MM.1S (cell line): Measurements from ENCODE around the gene SPATA18.

Experiments
- DNase-seq: peaks from one replicate; pipeline ENCODE4 v3.0.0-alpha.2; 2015
- H2AFZ ChIP-seq: fragments of 300-600 bp; sonication (generic); 2 replicates; pipeline ENCODE4 v1.6.0; 2016; ENCODE audit warnings: antibody characterized with exemption, low read length
- H3F3A ChIP-seq: fragments of 300-600 bp; sonication (generic); 2 replicates; pipeline ENCODE4 v1.6.1; 2016; ENCODE audit warnings: mild to moderate bottlenecking, antibody characterized with exemption, low read length, moderate library complexity, mixed read lengths; ENCODE audit not compliant: insufficient read depth
- H3K27ac ChIP-seq: fragments of 300-600 bp; sonication (generic); 2 replicates; pipeline ENCODE4 v1.5.1; 2016; ENCODE audit warnings: mild to moderate bottlenecking, low read length
- H3K27me3 ChIP-seq: fragments of 300-600 bp; sonication (generic); replicated peaks from 2 replicates; pipeline ENCODE4 v1.6.0; 2016; ENCODE audit warnings: low read length; ENCODE audit not compliant: insufficient read depth
- H3K36me3 ChIP-seq: fragments of 300-600 bp; sonication (generic); replicated peaks from 2 replicates; pipeline ENCODE4 v1.6.1; 2016; ENCODE audit warnings: mild to moderate bottlenecking, low read length, mixed read lengths; ENCODE audit not compliant: insufficient read depth
- H3K4me1 ChIP-seq: fragments of 300-600 bp; sonication (generic); 2 replicates; pipeline ENCODE4 v1.6.1; 2016; ENCODE audit warnings: low read length, mixed read lengths
- H3K4me2 ChIP-seq: fragments of 300-600 bp; sonication (generic); 2 replicates; pipeline ENCODE4 v1.6.0; 2016; ENCODE audit warnings: low read depth, low read length
- H3K4me3 ChIP-seq: fragments of 300-600 bp; sonication (generic); 2 replicates; pipeline ENCODE4 v1.5.1; 2016; ENCODE audit warnings: low read length, mixed read lengths
- H3K79me2 ChIP-seq: fragments of 300-600 bp; sonication (generic); 2 replicates; pipeline ENCODE4 v1.6.1; 2016; ENCODE audit warnings: mixed run types, low read length, mixed read lengths
- H3K9ac ChIP-seq: fragments of 300-600 bp; sonication (generic); 2 replicates; pipeline ENCODE4 v1.6.1; 2016; ENCODE audit warnings: low read length, mixed read lengths
- H3K9me2 ChIP-seq: fragments of 300-600 bp; sonication (generic); replicated peaks from 2 replicates; pipeline ENCODE4 v1.6.1; 2016; ENCODE audit warnings: mild to moderate bottlenecking, low read length, mixed read lengths; ENCODE audit not compliant: insufficient read depth
- H3K9me3 ChIP-seq: fragments of 300-600 bp; sonication (generic); replicated peaks from 2 replicates; pipeline ENCODE4 v1.6.1; 2016; ENCODE audit warnings: mild to moderate bottlenecking, low read length, mixed read lengths; ENCODE audit not compliant: insufficient read depth
- H4K20me1 ChIP-seq: fragments of 300-600 bp; sonication (generic); 2 replicates; pipeline ENCODE4 v1.6.1; 2016; ENCODE audit warnings: mild to moderate bottlenecking, low read length, moderate library complexity, mixed read lengths; ENCODE audit not compliant: insufficient read depth
- EZH2 ChIP-seq: fragments of 300-600 bp; sonication (generic); optimal IDR thresholded peaks from 2 replicates; pipeline ENCODE3; 2017; ENCODE audit warnings: low read depth, mild to moderate bottlenecking, antibody characterized with exemption, low read length, mixed read lengths
- EZH2phosphoT487 ChIP-seq: fragments of 300-600 bp; sonication (generic); IDR thresholded peaks from 2 replicates; pipeline ENCODE4 v1.6.1; 2018; ENCODE audit warnings: antibody characterized with exemption, low read length
- TF ChIP-seq, protein P1 (sequence below): fragments of 300-600 bp; sonication (generic); IDR thresholded peaks from 2 replicates; pipeline ENCODE4 v1.5.1; 2016; ENCODE audit warnings: antibody characterized with exemption, low read length, mixed read lengths

Gene SPATA18

DNA sequence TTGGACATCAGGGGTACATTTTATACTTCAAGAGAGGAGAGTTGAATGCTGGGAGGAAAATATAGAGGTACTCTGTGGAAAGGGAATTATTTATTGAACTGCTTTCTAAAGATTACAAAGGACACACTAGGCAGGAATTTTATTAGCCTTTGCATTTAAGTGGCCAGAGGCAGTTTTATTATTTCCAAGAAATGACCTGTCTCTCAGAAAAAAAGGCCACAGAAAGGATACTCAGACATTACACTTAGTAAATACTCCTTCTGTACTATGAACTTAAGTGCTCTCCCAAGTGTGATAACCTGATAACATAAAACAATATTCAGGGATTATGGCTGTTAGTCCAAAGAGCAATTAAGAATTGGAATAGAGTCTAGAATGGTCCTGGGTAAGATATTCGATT, 38.5 kb upstream of the SPATA18 start:
- Histone ChIP-seq H3K27ac (no peak overlapping the region), H3K79me2 (no peaks in the 10 kb centered on the region), H3K9me2 (no peaks in the 10 kb centered on the region), H3K4me1 (no peaks in the 10 kb centered on the region), H3K36me3 (no peaks in the 10 kb centered on the region), H3K4me2 (no peak overlapping the region), H3K9me3 (no peaks in the 10 kb centered on the region), H3F3A (no peaks in the 10 kb centered on the region), H4K20me1 (no peaks in the 10 kb centered on the region), H3K27me3 (no peaks in the 10 kb centered on the region), H3K9ac (no peak overlapping the region), H2AFZ (no peak overlapping the region), H3K4me3 (no peak overlapping the region)
- TF ChIP-seq EZH2 (no peak), EZH2phosphoT487 (no peak)
- TF ChIP-seq, protein P1, sequence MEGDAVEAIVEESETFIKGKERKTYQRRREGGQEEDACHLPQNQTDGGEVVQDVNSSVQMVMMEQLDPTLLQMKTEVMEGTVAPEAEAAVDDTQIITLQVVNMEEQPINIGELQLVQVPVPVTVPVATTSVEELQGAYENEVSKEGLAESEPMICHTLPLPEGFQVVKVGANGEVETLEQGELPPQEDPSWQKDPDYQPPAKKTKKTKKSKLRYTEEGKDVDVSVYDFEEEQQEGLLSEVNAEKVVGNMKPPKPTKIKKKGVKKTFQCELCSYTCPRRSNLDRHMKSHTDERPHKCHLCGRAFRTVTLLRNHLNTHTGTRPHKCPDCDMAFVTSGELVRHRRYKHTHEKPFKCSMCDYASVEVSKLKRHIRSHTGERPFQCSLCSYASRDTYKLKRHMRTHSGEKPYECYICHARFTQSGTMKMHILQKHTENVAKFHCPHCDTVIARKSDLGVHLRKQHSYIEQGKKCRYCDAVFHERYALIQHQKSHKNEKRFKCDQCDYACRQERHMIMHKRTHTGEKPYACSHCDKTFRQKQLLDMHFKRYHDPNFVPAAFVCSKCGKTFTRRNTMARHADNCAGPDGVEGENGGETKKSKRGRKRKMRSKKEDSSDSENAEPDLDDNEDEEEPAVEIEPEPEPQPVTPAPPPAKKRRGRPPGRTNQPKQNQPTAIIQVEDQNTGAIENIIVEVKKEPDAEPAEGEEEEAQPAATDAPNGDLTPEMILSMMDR, result no peak
- DNase-seq, result no peak

GRCh38 chr4:52014903-52015302, 36.2 kb upstream of the SPATA18 start:
- no peaks in the 10 kb centered on the region for H3K4me1 ChIP-seq
- H3K79me2 ChIP-seq, result no peaks in the 10 kb centered on the region
- H2AFZ ChIP-seq, result no peak overlapping the region
- no peak overlapping the region for H3K4me2 ChIP-seq
- H3K9ac ChIP-seq, result no peak overlapping the region
- no peaks in the 10 kb centered on the region for H3K27me3 ChIP-seq
- TF ChIP-seq, protein P1, result no peak
- TF ChIP-seq EZH2, result no peak
- no peak overlapping the region for H3K27ac ChIP-seq
- H4K20me1 ChIP-seq, result no peaks in the 10 kb centered on the region
- H3K9me3 ChIP-seq, result no peaks in the 10 kb centered on the region
- no peaks in the 10 kb centered on the region for H3K9me2 ChIP-seq
- no peak overlapping the region for H3K4me3 ChIP-seq
- DNase-seq, result no peak
- no peaks in the 10 kb centered on the region for H3K36me3 ChIP-seq
- H3F3A ChIP-seq, result no peaks in the 10 kb centered on the region

DNA sequence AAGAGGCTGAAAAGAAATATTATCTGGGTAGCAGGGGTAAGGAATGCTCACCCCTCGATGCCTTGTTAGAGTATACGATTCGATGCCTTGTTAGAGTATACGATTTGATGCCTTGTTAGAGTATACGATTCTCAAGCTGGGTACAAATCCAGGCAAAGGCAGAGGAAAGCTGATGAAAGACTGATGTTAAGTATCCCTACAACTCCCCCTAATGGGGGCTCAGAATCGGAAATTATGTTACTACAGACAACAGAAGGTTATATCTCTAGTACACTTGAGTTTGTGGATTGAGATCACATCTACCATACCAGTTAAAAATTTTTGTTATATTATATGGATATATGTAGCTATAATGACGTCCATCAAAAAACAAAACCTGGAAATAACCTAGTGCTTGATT, 35.7 kb upstream of the SPATA18 start:
- Histone ChIP-seq H3K27ac (no peak overlapping the region), H3K36me3 (no peaks in the 10 kb centered on the region), H3K9me2 (no peaks in the 10 kb centered on the region), H3K4me2 (no peak overlapping the region), H3F3A (no peaks in the 10 kb centered on the region), H4K20me1 (no peaks in the 10 kb centered on the region), H3K9ac (no peak overlapping the region), H3K4me1 (no peaks in the 10 kb centered on the region), H2AFZ (no peak overlapping the region), H3K79me2 (no peaks in the 10 kb centered on the region), H3K9me3 (no peaks in the 10 kb centered on the region), H3K27me3 (no peaks in the 10 kb centered on the region), H3K4me3 (no peak overlapping the region)
- DNase-seq, result no peak
- no peak for TF ChIP-seq EZH2phosphoT487
- TF ChIP-seq, protein P1, result no peak
- no peak for TF ChIP-seq EZH2
